K562 (cell line): ENCODE data around the gene UNC5C.

Source experiments
- ATF6 ChIP-seq: sonication (generic); formaldehyde crosslinking; IDR thresholded peaks from 2 replicates; pipeline ENCODE4 v1.4.0; 2020; ENCODE audit warnings: mild to moderate bottlenecking, missing genetic modification reagents
- CTCF ChIP-seq, 3 experiments: IDR thresholded peaks in 2 of 3; conservative IDR thresholded peaks in 1 of 3; 2 replicates each; pipeline ENCODE4 v1.5.1; 2011 to 2012; ENCODE audit warnings: low read length in 3 of 3, mild to moderate bottlenecking in 3 of 3, control low read depth in 2 of 3, improper control_type of control experiment in 1 of 3, inconsistent platforms in 1 of 3, low read depth in 1 of 3, mixed read lengths in 1 of 3, moderate library complexity in 1 of 3; ENCODE audit not compliant: insufficient read depth in 2 of 3
- JUNB ChIP-seq: fragments of 450-650 bp; formaldehyde crosslinking; conservative IDR thresholded peaks from 2 replicates; pipeline ENCODE4 v1.4.0; 2020; ENCODE audit warnings: mild to moderate bottlenecking
- POLR2A ChIP-seq: fragments of 450-650 bp; conservative IDR thresholded peaks from 2 replicates; pipeline ENCODE4 v1.6.1; 2016
- SAFB ChIP-seq: fragments of 200-400 bp; formaldehyde crosslinking; IDR thresholded peaks from 2 replicates; pipeline ENCODE4 v1.6.1; 2017; ENCODE audit warnings: low read depth, low read length, borderline replicate concordance

- TF ChIP-seq CTCF (IDR thresholded peaks at IDR 0.05 in 2 of 3, conservative IDR thresholded peaks at IDR 0.05 in 1 of 3; ENCODE audit: insufficient read depth in 2 of 3, low read depth in 1 of 3, low read length in 3 of 3), result no peak
- no peak for TF ChIP-seq SAFB
- no peak for TF ChIP-seq JUNB
- no peak for TF ChIP-seq ATF6 (CRISPR knock-in tag)
- TF ChIP-seq POLR2A, result no peak
Observed at GRCh38 chr4:95536650-95537049, 12.1 kb downstream of the UNC5C start.
